ENCODE measurements around the gene PLPP1.

- TF ChIP-seq POLR2A (IDR thresholded peaks at IDR 0.05; ENCODE audit: low read length) (no peak), GATA1 (IDR thresholded peaks at IDR 0.05; ENCODE audit: low read depth, low read length) (no peak)
Measured at GRCh38 chr5:55432549-55432948, 102.2 kb downstream of the PLPP1 start.
